ENCODE measurements around the gene SLC41A1.

The SLC41A1 gene

GRCh38 chr1:205791568-205792180 lies 21.3 kb downstream of the SLC41A1 start:
- DNase-seq (ENCODE audit: low read depth in 2 of 2, low spot score in 1 of 2), result peak in 1 of 2 donors; percentile 30

GRCh38 chr1:205787287-205787916 lies 25.6 kb downstream of the SLC41A1 start:
- DNase-seq (ENCODE audit: low read depth in 2 of 2, low spot score in 1 of 2), result no peak

- DNase-seq (ENCODE audit: low read depth in 2 of 2, low spot score in 1 of 2), result no peak
These were observed 26.4 kb downstream of the SLC41A1 start for GRCh38 chr1:205786601-205787000.

GRCh38 chr1:205785446-205785845 lies 27.6 kb downstream of the SLC41A1 start:
- no peak for DNase-seq (ENCODE audit: low read depth in 2 of 2, low spot score in 1 of 2)

- no peak for DNase-seq (ENCODE audit: low read depth in 2 of 2, low spot score in 1 of 2)
These were observed 29.1 kb downstream of the SLC41A1 start for GRCh38 chr1:205783904-205784303.

- DNase-seq (ENCODE audit: low read depth in 2 of 2, low spot score in 1 of 2), result no peak
These were observed 29.6 kb downstream of the SLC41A1 start for GRCh38 chr1:205783433-205783795.

GRCh38 chr1:205782627-205783432 lies 30.2 kb downstream of the SLC41A1 start:
- DNase-seq (ENCODE audit: low read depth in 2 of 2, low spot score in 1 of 2), result no peak

- no peak for DNase-seq (ENCODE audit: low read depth in 2 of 2, low spot score in 1 of 2)
These were observed 32.7 kb downstream of the SLC41A1 start for GRCh38 chr1:205780335-205780734.

GRCh38 chr1:205777994-205778393 lies 35.0 kb downstream of the SLC41A1 start:
- no peak for DNase-seq (ENCODE audit: low read depth in 2 of 2, low spot score in 1 of 2)

GRCh38 chr1:205775717-205776056 lies 37.3 kb downstream of the SLC41A1 start:
- DNase-seq (ENCODE audit: low read depth in 2 of 2, low spot score in 1 of 2), result no peak

- DNase-seq (ENCODE audit: low read depth in 2 of 2, low spot score in 1 of 2), result peak; percentile 56 to 70
These were observed 37.8 kb downstream of the SLC41A1 start, which contains the start of gene RAB29 for GRCh38 chr1:205775015-205775716. TSS of gene RAB29 (minus strand) at chr1:205775482. CDS start at chr1:205774956, 526 bp downstream.

- DNase-seq (ENCODE audit: low read depth in 2 of 2, low spot score in 1 of 2), result peak in 1 of 2 donors; percentile 11
These were observed 38.6 kb downstream of the SLC41A1 start for GRCh38 chr1:205774198-205775014.

GRCh38 chr1:205772607-205773032 lies 40.4 kb downstream of the SLC41A1 start:
- DNase-seq (ENCODE audit: low read depth in 2 of 2, low spot score in 1 of 2), result no peak

- DNase-seq (ENCODE audit: low read depth in 2 of 2, low spot score in 1 of 2), result no peak
These were observed 42.4 kb downstream of the SLC41A1 start for GRCh38 chr1:205770618-205771017.

- no peak for DNase-seq (ENCODE audit: low read depth in 2 of 2, low spot score in 1 of 2)
These were observed 43.2 kb downstream of the SLC41A1 start for GRCh38 chr1:205769641-205770365.

- DNase-seq (ENCODE audit: low read depth in 2 of 2, low spot score in 1 of 2), result no peak
These were observed 45.8 kb downstream of the SLC41A1 start for GRCh38 chr1:205767248-205767647.

- no peak for DNase-seq (ENCODE audit: low read depth in 2 of 2, low spot score in 1 of 2)
These were observed 46.4 kb downstream of the SLC41A1 start for GRCh38 chr1:205766570-205766969.

- no peak for DNase-seq (ENCODE audit: low read depth in 2 of 2, low spot score in 1 of 2)
These were observed 47.0 kb downstream of the SLC41A1 start for GRCh38 chr1:205766038-205766437.

GRCh38 chr1:205764578-205764977 lies 48.4 kb downstream of the SLC41A1 start:
- no peak for DNase-seq (ENCODE audit: low read depth in 2 of 2, low spot score in 1 of 2)

GRCh38 chr1:205763980-205764379 lies 49.0 kb downstream of the SLC41A1 start:
- DNase-seq (ENCODE audit: low read depth in 2 of 2, low spot score in 1 of 2), result no peak

Measured in stimulated activated CD8-positive, alpha-beta memory T cell treated with anti-CD3 and anti-CD28 coated beads, Interleukin-4, amount 100 ng/mL, for 1 hour (primary cell).